ENCODE measurements around the gene JMJD7. TPM values are rescaled to one million over a fixed set of nuclear protein-coding genes. Genes with fewer than 3 reads are reported as not detected.

The JMJD7 gene
- total RNA-seq, 2 experiments from 2014 or later, result 35.6 to 38.4 TPM

- intact Hi-C loops (cut with DNase I, micrococcal nuclease), result loop anchor here in 1 of 2 experiments (10.0 kb wide), 1 partner anchor 912 kb away; no protein-coding TSS in a partner anchor
- peaks cover 2% of the 10 kb centered on the region for H3K4me1 ChIP-seq (ENCODE audit: insufficient read depth, low read length)
- Mint-ChIP-seq H3K9me3 (no peaks in the 10 kb centered on the region), H3K4me3 (no peak overlapping the region), H3K27ac (no peak overlapping the region), H3K4me1 (ENCODE audit: low read depth) (peaks cover under 1% of the 10 kb centered on the region), H3K27me3 (no peaks in the 10 kb centered on the region), H3K36me3 (ENCODE audit: low read depth) (peaks cover 77% of the 10 kb centered on the region)
- ATAC-seq (ENCODE audit: poor library complexity), result no peak
- POLR2A ChIA-PET, result no interaction called here
- H3K9me3 ChIP-seq (ENCODE audit: control insufficient read depth in 1 of 2, insufficient read depth in 1 of 2, low read length in 2 of 2), result no peaks in the 10 kb centered on the region
- no peak for TF ChIP-seq CTCF (IDR thresholded peaks at IDR 0.05)
- DNase-seq, result no peak
- H3K36me3 ChIP-seq (ENCODE audit: insufficient read depth, low read length), result peaks cover 79% of the 10 kb centered on the region
- H3K4me3 ChIP-seq (ENCODE audit: low read length), result no peak overlapping the region
- no peak overlapping the region for H3K27ac ChIP-seq (ENCODE audit: low read depth in 1 of 2, low read length in 2 of 2)
- H3K27me3 ChIP-seq (ENCODE audit: control insufficient read depth in 1 of 2, insufficient read depth in 2 of 2, low read length in 2 of 2), result no peaks in the 10 kb centered on the region
- CTCF ChIA-PET, result interaction anchor here (1.1 kb wide), 1 partner anchor 44 kb away, joined by 3 read pairs; no protein-coding TSS in a partner anchor
Observed at GRCh38 chr15:41816788-41817187, 11.1 kb upstream of the JMJD7 start.

DNA sequence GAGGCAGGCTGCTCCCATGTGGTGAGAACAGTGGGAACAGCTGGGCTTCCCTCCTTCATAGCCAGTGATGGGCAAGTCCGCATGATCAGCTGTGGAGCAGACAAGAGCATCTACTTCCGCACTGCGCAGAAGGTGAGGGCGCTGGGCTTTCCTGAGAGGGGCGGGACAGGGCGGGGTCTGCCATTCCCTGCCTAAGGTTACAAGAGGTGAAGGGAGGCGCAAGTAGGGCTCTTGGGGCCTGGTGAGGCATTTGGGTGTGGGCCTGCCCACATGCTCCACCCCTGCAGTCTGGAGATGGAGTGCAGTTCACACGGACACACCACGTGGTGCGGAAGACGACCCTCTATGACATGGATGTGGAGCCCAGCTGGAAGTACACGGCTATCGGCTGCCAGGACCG lies 10.6 kb upstream of the JMJD7 start:
- H3K4me3 Mint-ChIP-seq, result no peak overlapping the region
- H3K27ac Mint-ChIP-seq, result no peak overlapping the region
- intact Hi-C loops (cut with DNase I, micrococcal nuclease), result loop anchor here in 1 of 2 experiments (10.0 kb wide), 1 partner anchor 913 kb away; no protein-coding TSS in a partner anchor
- no peaks in the 10 kb centered on the region for H3K27me3 Mint-ChIP-seq
- no peaks in the 10 kb centered on the region for H3K4me1 ChIP-seq (ENCODE audit: insufficient read depth, low read length)
- ATAC-seq (ENCODE audit: poor library complexity) (no peak), DNase-seq (no peak)
- no peaks in the 10 kb centered on the region for H3K9me3 ChIP-seq (ENCODE audit: control insufficient read depth in 1 of 2, insufficient read depth in 1 of 2, low read length in 2 of 2)
- H3K27ac ChIP-seq (ENCODE audit: low read depth in 1 of 2, low read length in 2 of 2), result no peak overlapping the region
- H3K27me3 ChIP-seq (ENCODE audit: control insufficient read depth in 1 of 2, insufficient read depth in 2 of 2, low read length in 2 of 2), result no peaks in the 10 kb centered on the region
- CTCF ChIA-PET, result interaction anchor here (1.1 kb wide), 1 partner anchor 44 kb away, joined by 3 read pairs; no protein-coding TSS in a partner anchor
- H3K36me3 Mint-ChIP-seq (ENCODE audit: low read depth), result peaks cover 77% of the 10 kb centered on the region
- H3K9me3 Mint-ChIP-seq, result no peaks in the 10 kb centered on the region
- peaks cover 78% of the 10 kb centered on the region for H3K36me3 ChIP-seq (ENCODE audit: insufficient read depth, low read length)
- no peak for TF ChIP-seq CTCF (IDR thresholded peaks at IDR 0.05)
- POLR2A ChIA-PET, result no interaction called here
- H3K4me1 Mint-ChIP-seq (ENCODE audit: low read depth), result no peaks in the 10 kb centered on the region
- no peak overlapping the region for H3K4me3 ChIP-seq (ENCODE audit: low read length)

DNA sequence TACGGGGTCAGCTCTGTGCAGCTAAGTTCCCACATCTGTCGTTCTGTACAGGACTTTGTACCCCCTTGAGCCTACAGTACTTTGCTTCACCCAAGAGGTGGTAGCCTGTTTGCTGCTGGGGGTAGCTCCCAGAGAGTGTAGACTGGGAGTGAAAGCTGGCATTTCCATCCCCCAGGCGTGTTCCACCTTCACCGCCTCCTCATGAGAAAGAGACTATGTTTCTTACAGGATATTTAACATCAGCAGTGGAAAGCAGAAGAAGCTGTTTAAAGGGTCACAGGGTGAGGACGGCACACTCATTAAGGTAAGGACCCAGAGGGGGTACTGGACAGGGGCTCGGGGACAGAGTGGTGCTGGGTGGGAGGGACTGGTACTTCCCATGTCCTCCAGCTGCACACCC lies 10.1 kb upstream of the JMJD7 start:
- POLR2A ChIA-PET, result no interaction called here
- Histone ChIP-seq H3K9me3 (ENCODE audit: control insufficient read depth in 1 of 2, insufficient read depth in 1 of 2, low read length in 2 of 2) (no peaks in the 10 kb centered on the region), H3K27me3 (ENCODE audit: control insufficient read depth in 1 of 2, insufficient read depth in 2 of 2, low read length in 2 of 2) (no peaks in the 10 kb centered on the region), H3K27ac (ENCODE audit: low read depth in 1 of 2, low read length in 2 of 2) (no peak overlapping the region), H3K36me3 (ENCODE audit: insufficient read depth, low read length) (peaks cover 77% of the 10 kb centered on the region), H3K4me3 (ENCODE audit: low read length) (no peak overlapping the region), H3K4me1 (ENCODE audit: insufficient read depth, low read length) (no peaks in the 10 kb centered on the region)
- no peak for TF ChIP-seq CTCF (IDR thresholded peaks at IDR 0.05)
- H3K27ac Mint-ChIP-seq, result no peak overlapping the region
- intact Hi-C loops (cut with DNase I, micrococcal nuclease), result loop anchor here in 1 of 2 experiments (10.0 kb wide), 1 partner anchor 913 kb away; no protein-coding TSS in a partner anchor
- DNase-seq (no peak), ATAC-seq (ENCODE audit: poor library complexity) (no peak)
- CTCF ChIA-PET, result interaction anchor here (1.1 kb wide), 1 partner anchor 45 kb away, joined by 3 read pairs; no protein-coding TSS in a partner anchor
- H3K4me1 Mint-ChIP-seq (ENCODE audit: low read depth), result no peaks in the 10 kb centered on the region
- H3K4me3 Mint-ChIP-seq, result no peak overlapping the region
- peaks cover 80% of the 10 kb centered on the region for H3K36me3 Mint-ChIP-seq (ENCODE audit: low read depth)
- no peaks in the 10 kb centered on the region for H3K27me3 Mint-ChIP-seq
- no peaks in the 10 kb centered on the region for H3K9me3 Mint-ChIP-seq

Data from CD4-positive, alpha-beta T cell (primary cell).